Measurements from ENCODE around the gene SPATA17.

DNA sequence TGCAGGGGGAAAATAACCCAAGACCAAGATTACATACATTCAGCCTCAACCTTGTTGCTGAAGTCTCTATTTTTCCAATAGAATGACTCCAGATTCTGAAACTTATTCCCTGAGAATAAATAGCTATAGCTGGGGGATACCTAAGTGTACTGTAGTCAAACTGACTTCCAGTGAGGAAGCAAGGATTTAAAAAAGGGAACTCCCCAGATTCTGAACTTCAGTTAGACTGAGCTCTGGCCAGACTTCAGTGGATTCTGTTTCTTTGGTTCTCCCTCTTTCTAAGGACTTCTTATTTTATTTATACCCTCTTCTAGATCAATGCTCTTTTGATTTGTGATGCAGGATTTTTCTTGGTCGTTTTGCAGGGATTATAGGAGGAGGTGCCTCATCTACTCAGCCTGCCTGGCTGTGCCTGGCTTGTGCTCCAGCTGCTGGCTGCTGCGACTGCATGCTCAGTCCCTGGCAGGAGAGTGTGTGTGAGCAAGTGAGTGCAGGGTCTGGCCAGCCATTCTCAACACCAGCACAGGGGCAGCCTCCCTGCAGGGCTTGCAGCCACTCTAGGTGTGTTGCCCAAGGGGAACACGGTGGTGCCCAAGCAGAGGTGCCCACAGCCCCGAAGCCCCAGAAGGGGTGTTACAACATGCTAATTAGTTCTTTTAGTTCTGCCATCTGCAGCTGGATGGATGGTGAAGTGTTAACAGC lies 43.0 kb downstream of the SPATA17 start:
- no peak for TF ChIP-seq SUZ12 (IDR thresholded peaks at IDR 0.05; ENCODE audit: extremely low read depth, insufficient read depth, insufficient read length)
- TF ChIP-seq YY1 (IDR thresholded peaks at IDR 0.05; ENCODE audit: insufficient read depth, insufficient read length) = no peak
- TF ChIP-seq ZNF274 (IDR thresholded peaks at IDR 0.05; ENCODE audit: low read depth, low read length) = no peak

Data from NT2/D1 (cell line).